Measurements from ENCODE around the gene RAD9A. TPM values are rescaled to one million over a fixed set of nuclear protein-coding genes. Genes with fewer than 3 reads are reported as not detected.
A peak's percentile ranks its signal among the peaks of the same experiment; 100 is the strongest.

Gene RAD9A
- total and polyA plus RNA-seq, 9 of the 15 experiments (the other 6 are each of a cell fraction or from before 2014, with no cell fraction given) = 1.4 to 41.2 (median 16.1) TPM

- no peak for TF ChIP-seq MBD1 (CRISPR knock-in tag; IDR thresholded peaks at IDR 0.05)
- TF ChIP-seq ZNF3 (CRISPR knock-in tag; IDR thresholded peaks at IDR 0.05) = no peak
- TF ChIP-seq ZNF395 (CRISPR knock-in tag; IDR thresholded peaks at IDR 0.05) = no peak
- TF ChIP-seq JUNB (CRISPR knock-in tag; conservative IDR thresholded peaks at IDR 0.05) = no peak
- no peak for TF ChIP-seq GTF2B (IDR thresholded peaks at IDR 0.05; ENCODE audit: extremely low read depth, insufficient read length)
- no peak for TF ChIP-seq ZNF347 (CRISPR knock-in tag; IDR thresholded peaks at IDR 0.05; ENCODE audit: low read depth)
- no peak for TF ChIP-seq CCAR2 (IDR thresholded peaks at IDR 0.05; ENCODE audit: low read depth, low read length)
- no peak for TF ChIP-seq HINFP (tag; conservative IDR thresholded peaks at IDR 0.05; ENCODE audit: low read depth)
- no peak for TF ChIP-seq TCF7L2 (IDR thresholded peaks at IDR 0.05; ENCODE audit: low read depth, low read length)
- no peak for TF ChIP-seq ZBTB5 (IDR thresholded peaks at IDR 0.05)
- TF ChIP-seq CSDE1 (IDR thresholded peaks at IDR 0.05) = no peak
- TF ChIP-seq SRF (CRISPR knock-in tag; IDR thresholded peaks at IDR 0.05) = 0 out of 4 replicates have a peak, but pooled peaks of 1 of the 2 experiments have one; percentile 11
- TF ChIP-seq ZFP36 (IDR thresholded peaks at IDR 0.05; ENCODE audit: low read depth, low read length, partially characterized antibody) = no peak
- TF ChIP-seq ATF2 (CRISPR knock-in tag; IDR thresholded peaks at IDR 0.05) = peak; percentile 8; the same call in 1 of the 2 replicates
- peak; percentile 64 for TF ChIP-seq CHD1 (IDR thresholded peaks at IDR 0.05; ENCODE audit: low read length)
Measured at GRCh38 chr11:67391304-67392182, at the start of gene RAD9A (continued).
